ENCODE measurements around the gene RNF150. TPM values are rescaled to one million over a fixed set of nuclear protein-coding genes. Genes with fewer than 3 reads are reported as not detected.

Gene RNF150
- total RNA-seq, 1 donor from 2014 or later = 5.8 TPM

- no peaks in the 10 kb centered on the region for H3K36me3 Mint-ChIP-seq (ENCODE audit: low read depth, unreplicated experiment)
- no peak for DNase-seq (ENCODE audit: low spot score)
- no peaks in the 10 kb centered on the region for H3K27me3 Mint-ChIP-seq (ENCODE audit: unreplicated experiment)
- H3K9me3 Mint-ChIP-seq (ENCODE audit: unreplicated experiment) = no peaks in the 10 kb centered on the region
- no peaks in the 10 kb centered on the region for H3K4me1 Mint-ChIP-seq (ENCODE audit: unreplicated experiment)
- no peak overlapping the region for H3K4me3 Mint-ChIP-seq (ENCODE audit: unreplicated experiment)
- no peak overlapping the region for H3K27ac Mint-ChIP-seq (ENCODE audit: unreplicated experiment)
- TF ChIP-seq, protein P1, sequence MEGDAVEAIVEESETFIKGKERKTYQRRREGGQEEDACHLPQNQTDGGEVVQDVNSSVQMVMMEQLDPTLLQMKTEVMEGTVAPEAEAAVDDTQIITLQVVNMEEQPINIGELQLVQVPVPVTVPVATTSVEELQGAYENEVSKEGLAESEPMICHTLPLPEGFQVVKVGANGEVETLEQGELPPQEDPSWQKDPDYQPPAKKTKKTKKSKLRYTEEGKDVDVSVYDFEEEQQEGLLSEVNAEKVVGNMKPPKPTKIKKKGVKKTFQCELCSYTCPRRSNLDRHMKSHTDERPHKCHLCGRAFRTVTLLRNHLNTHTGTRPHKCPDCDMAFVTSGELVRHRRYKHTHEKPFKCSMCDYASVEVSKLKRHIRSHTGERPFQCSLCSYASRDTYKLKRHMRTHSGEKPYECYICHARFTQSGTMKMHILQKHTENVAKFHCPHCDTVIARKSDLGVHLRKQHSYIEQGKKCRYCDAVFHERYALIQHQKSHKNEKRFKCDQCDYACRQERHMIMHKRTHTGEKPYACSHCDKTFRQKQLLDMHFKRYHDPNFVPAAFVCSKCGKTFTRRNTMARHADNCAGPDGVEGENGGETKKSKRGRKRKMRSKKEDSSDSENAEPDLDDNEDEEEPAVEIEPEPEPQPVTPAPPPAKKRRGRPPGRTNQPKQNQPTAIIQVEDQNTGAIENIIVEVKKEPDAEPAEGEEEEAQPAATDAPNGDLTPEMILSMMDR (IDR thresholded peaks at IDR 0.05; ENCODE audit: unreplicated experiment) = no peak
Measured at GRCh38 chr4:140943486-140944198, 189.6 kb downstream of the RNF150 start.

- Mint-ChIP-seq H3K27me3 (ENCODE audit: unreplicated experiment) (no peaks in the 10 kb centered on the region), H3K9me3 (ENCODE audit: unreplicated experiment) (no peaks in the 10 kb centered on the region), H3K36me3 (ENCODE audit: low read depth, unreplicated experiment) (no peaks in the 10 kb centered on the region), H3K4me1 (ENCODE audit: unreplicated experiment) (no peaks in the 10 kb centered on the region), H3K27ac (ENCODE audit: unreplicated experiment) (no peak overlapping the region), H3K4me3 (ENCODE audit: unreplicated experiment) (no peak overlapping the region)
- TF ChIP-seq, protein P1 (IDR thresholded peaks at IDR 0.05; ENCODE audit: unreplicated experiment) = no peak
- no peak for DNase-seq (ENCODE audit: low spot score)
Measured at GRCh38 chr4:140940589-140940988, 192.7 kb downstream of the RNF150 start.

DNA sequence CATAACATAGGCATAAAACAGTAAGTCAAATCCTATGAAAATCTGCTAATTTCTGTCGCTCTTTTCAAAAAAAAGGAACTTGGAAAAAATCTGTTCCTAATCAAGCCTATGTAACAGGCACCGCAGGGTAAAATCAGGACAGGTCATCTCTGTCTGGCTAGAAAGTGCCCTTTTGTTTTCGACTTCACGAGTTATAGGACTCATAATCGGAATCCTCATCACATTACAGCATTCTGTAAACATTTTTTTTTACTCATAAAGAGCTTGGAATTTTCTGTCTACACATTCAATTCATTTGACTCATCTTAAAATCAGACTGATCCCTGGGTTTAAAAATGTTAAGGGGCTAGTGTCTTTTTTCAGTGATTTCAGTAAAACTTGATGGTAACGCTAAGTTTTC, 195.4 kb downstream of the RNF150 start:
- no peak overlapping the region for H3K4me3 Mint-ChIP-seq (ENCODE audit: unreplicated experiment)
- no peaks in the 10 kb centered on the region for H3K4me1 Mint-ChIP-seq (ENCODE audit: unreplicated experiment)
- no peaks in the 10 kb centered on the region for H3K9me3 Mint-ChIP-seq (ENCODE audit: unreplicated experiment)
- no peaks in the 10 kb centered on the region for H3K36me3 Mint-ChIP-seq (ENCODE audit: low read depth, unreplicated experiment)
- H3K27ac Mint-ChIP-seq (ENCODE audit: unreplicated experiment) = no peak overlapping the region
- no peaks in the 10 kb centered on the region for H3K27me3 Mint-ChIP-seq (ENCODE audit: unreplicated experiment)
- no peak for DNase-seq (ENCODE audit: low spot score)
- TF ChIP-seq, protein P1 (IDR thresholded peaks at IDR 0.05; ENCODE audit: unreplicated experiment) = no peak

GRCh38 chr4:140935254-140935653, 198.0 kb downstream of the RNF150 start:
- Mint-ChIP-seq H3K36me3 (ENCODE audit: low read depth, unreplicated experiment) (no peaks in the 10 kb centered on the region), H3K27ac (ENCODE audit: unreplicated experiment) (no peak overlapping the region), H3K27me3 (ENCODE audit: unreplicated experiment) (no peaks in the 10 kb centered on the region), H3K4me3 (ENCODE audit: unreplicated experiment) (no peak overlapping the region), H3K4me1 (ENCODE audit: unreplicated experiment) (no peaks in the 10 kb centered on the region), H3K9me3 (ENCODE audit: unreplicated experiment) (no peaks in the 10 kb centered on the region)
- DNase-seq (ENCODE audit: low spot score) = no peak
- TF ChIP-seq, protein P1 (IDR thresholded peaks at IDR 0.05; ENCODE audit: unreplicated experiment) = no peak

DNA sequence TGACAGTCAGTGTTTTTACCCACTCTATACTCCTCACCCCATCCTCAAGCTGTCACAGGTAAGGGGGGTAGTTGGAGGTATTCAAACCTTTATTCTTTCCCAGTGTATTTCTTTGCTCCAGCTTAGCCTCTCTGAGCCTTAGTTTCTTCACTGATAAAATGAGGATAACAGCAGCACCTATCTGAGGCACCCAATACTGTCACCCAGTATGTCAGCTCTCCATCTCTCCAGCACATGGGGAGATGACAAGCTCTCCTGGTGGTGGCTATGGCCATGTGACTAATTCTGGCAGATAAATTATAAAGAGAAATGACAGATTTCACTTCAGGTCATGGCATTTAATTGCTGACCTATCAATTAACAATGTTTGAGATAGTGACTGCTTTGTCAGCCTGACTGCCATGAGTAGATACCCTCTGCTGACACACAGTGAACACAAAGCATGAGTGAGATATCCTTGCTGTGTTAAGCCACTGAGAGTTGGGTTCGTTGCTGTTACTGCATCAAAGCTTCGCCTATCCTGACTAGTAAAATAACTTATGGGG, 200.7 kb downstream of the RNF150 start:
- no peaks in the 10 kb centered on the region for H3K36me3 Mint-ChIP-seq (ENCODE audit: low read depth, unreplicated experiment)
- no peaks in the 10 kb centered on the region for H3K27me3 Mint-ChIP-seq (ENCODE audit: unreplicated experiment)
- no peak overlapping the region for H3K27ac Mint-ChIP-seq (ENCODE audit: unreplicated experiment)
- TF ChIP-seq, protein P1 (IDR thresholded peaks at IDR 0.05; ENCODE audit: unreplicated experiment) = no peak
- no peaks in the 10 kb centered on the region for H3K9me3 Mint-ChIP-seq (ENCODE audit: unreplicated experiment)
- H3K4me3 Mint-ChIP-seq (ENCODE audit: unreplicated experiment) = no peak overlapping the region
- no peak for DNase-seq (ENCODE audit: low spot score)
- H3K4me1 Mint-ChIP-seq (ENCODE audit: unreplicated experiment) = no peaks in the 10 kb centered on the region
